GM19035 (cell line): Measurements from ENCODE around the gene GABRE.
"Not testable (repeated sequence)": the region's sequence is repeated elsewhere in the genome, so short reads cannot be mapped to it uniquely, and the experiment has no call there.

Experiments used
- ATAC-seq: cut with Tn5 transposase; IDR thresholded peaks from one replicate; pipeline ENCODE4 v1.9.1; 2021; ENCODE audit not compliant: unreplicated experiment

GABRE gene

GRCh38 chrX:151970661-151971060 is 3.8 kb downstream of the GABRE start:
- no peak for ATAC-seq

- no peak for ATAC-seq
Measured at GRCh38 chrX:151970027-151970426, 4.4 kb downstream of the GABRE start.

- ATAC-seq = no peak
Measured at GRCh38 chrX:151966236-151966635, 8.2 kb downstream of the GABRE start.

- no peak for ATAC-seq
Measured at GRCh38 chrX:151962034-151962433, 12.4 kb downstream of the GABRE start.

- no peak for ATAC-seq
Measured at GRCh38 chrX:151958101-151958500, 16.4 kb downstream of the GABRE start.

- ATAC-seq = no peak
Measured at GRCh38 chrX:151954730-151955129, 19.7 kb downstream of the GABRE start.

GRCh38 chrX:151938172-151938571 is 36.3 kb downstream of the GABRE start:
- no peak for ATAC-seq

- no peak for ATAC-seq
Measured at GRCh38 chrX:151935358-151935757, 39.1 kb downstream of the GABRE start.

GRCh38 chrX:151929126-151929525 is 45.4 kb downstream of the GABRE start:
- no peak for ATAC-seq

GRCh38 chrX:151923648-151924047 is 50.8 kb downstream of the GABRE start:
- no peak for ATAC-seq

GRCh38 chrX:151922692-151923091 is 51.8 kb downstream of the GABRE start:
- ATAC-seq = no peak

GRCh38 chrX:151921866-151922265 is 52.6 kb downstream of the GABRE start:
- no peak for ATAC-seq

- no peak for ATAC-seq
Measured at GRCh38 chrX:151921292-151921691, 53.2 kb downstream of the GABRE start.

- ATAC-seq = no peak
Measured at GRCh38 chrX:151920530-151920929, 53.9 kb downstream of the GABRE start.

GRCh38 chrX:151920101-151920500 is 54.4 kb downstream of the GABRE start:
- no peak for ATAC-seq

GRCh38 chrX:151919610-151920009 is 54.9 kb downstream of the GABRE start:
- ATAC-seq = no peak

- ATAC-seq = not testable (repeated sequence)
Measured at GRCh38 chrX:151918736-151919135, 55.7 kb downstream of the GABRE start.

- ATAC-seq = no peak
Measured at GRCh38 chrX:151912780-151913179, 61.7 kb downstream of the GABRE start, which contains the start of gene MAGEA4. Gene MAGEA4 (plus strand): TSS chrX:151912889. CDS start chrX:151923665, 10,776 bp downstream.

- no peak for ATAC-seq
Measured at GRCh38 chrX:151912221-151912620, 62.3 kb downstream of the GABRE start.

GRCh38 chrX:151904989-151905388 is 69.5 kb downstream of the GABRE start:
- no peak for ATAC-seq
